Right atrium auricular region (tissue), 2 donors: ENCODE measurements around the gene ELMOD3. TPM values are rescaled to one million over a fixed set of nuclear protein-coding genes. Genes with fewer than 3 reads are reported as not detected.
"Not testable (repeated sequence)": the region's sequence is repeated elsewhere in the genome, so short reads cannot be mapped to it uniquely, and the experiment has no call there.

Experiments
- DNase-seq: peaks from one replicate; pipeline ENCODE4 v3.0.0-alpha.2; 2019; ENCODE audit warnings: low spot score
- H3K27ac ChIP-seq, 2 donors: fragments of 200-600 bp; sonication (generic); 1 replicate in 1 of 2; 2 replicates in 1 of 2; pipeline ENCODE4 v1.5.1; 2016 to 2019
- H3K27me3 ChIP-seq, 2 donors: fragments of 200-600 bp; sonication (generic); one replicate each; pipeline versions ENCODE4 v1.5.1 to v1.6.0; 2017 to 2019
- H3K36me3 ChIP-seq: fragments of 200-600 bp; sonication (generic); one replicate; pipeline ENCODE4 v1.5.1; 2016
- H3K4me1 ChIP-seq, 2 donors: fragments of 200-600 bp; sonication (generic); one replicate each; pipeline versions ENCODE4 v1.5.1 to v1.6.0; 2017 to 2019
- H3K4me3 ChIP-seq, 2 donors: fragments of 200-600 bp; sonication (generic); 1 replicate in 1 of 2; 2 replicates in 1 of 2; pipeline ENCODE4 v1.5.1; 2017 to 2019; ENCODE audit warnings: mild to moderate bottlenecking in 1 of 2, moderate library complexity in 1 of 2
- H3K9me3 ChIP-seq, 2 donors: fragments of 200-600 bp; sonication (generic); one replicate each; pipeline ENCODE4 v1.5.1; 2019
- total RNA-seq, 2 donors: library from RNA; depleted of rRNA; stranded (reverse); fragments of >200 nt; gene quantifications; one replicate each; pipeline ENCODE4 v1.1.0, GENCODE V29; 2016
- TF ChIP-seq, protein P1 (sequence below), 2 donors: fragments of 200-600 bp; sonication (generic); IDR thresholded peaks; one replicate each; pipeline ENCODE4 v1.5.1; 2019; ENCODE audit warnings: antibody characterized with exemption in 2 of 2

ELMOD3 gene
- total RNA-seq, 2 donors from 2014 or later: 8.4 to 11.1 TPM

DNA sequence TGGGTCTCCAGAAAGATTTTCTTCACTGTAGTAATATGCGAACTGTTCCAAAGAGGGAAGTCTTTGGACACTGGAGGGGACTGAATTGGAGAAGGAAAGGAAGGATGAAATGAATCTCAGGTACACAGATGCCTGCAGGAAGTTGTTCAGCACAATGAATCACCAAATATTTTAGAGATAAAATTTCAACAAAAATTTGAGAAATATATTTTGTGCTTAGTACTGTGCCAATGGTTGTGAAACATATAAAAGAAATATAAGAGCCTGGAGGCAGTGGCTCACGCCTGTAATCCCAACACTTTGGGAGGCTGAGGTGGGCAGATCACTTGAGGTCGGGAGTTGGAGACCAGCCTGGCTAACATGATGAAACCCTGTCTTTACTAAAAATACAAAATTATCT, 3.2 kb downstream of the ELMOD3 start:
- no peak overlapping the region for H3K27ac ChIP-seq
- no peak for DNase-seq
- H3K27me3 ChIP-seq: no peaks in the 10 kb centered on the region
- TF ChIP-seq, protein P1, sequence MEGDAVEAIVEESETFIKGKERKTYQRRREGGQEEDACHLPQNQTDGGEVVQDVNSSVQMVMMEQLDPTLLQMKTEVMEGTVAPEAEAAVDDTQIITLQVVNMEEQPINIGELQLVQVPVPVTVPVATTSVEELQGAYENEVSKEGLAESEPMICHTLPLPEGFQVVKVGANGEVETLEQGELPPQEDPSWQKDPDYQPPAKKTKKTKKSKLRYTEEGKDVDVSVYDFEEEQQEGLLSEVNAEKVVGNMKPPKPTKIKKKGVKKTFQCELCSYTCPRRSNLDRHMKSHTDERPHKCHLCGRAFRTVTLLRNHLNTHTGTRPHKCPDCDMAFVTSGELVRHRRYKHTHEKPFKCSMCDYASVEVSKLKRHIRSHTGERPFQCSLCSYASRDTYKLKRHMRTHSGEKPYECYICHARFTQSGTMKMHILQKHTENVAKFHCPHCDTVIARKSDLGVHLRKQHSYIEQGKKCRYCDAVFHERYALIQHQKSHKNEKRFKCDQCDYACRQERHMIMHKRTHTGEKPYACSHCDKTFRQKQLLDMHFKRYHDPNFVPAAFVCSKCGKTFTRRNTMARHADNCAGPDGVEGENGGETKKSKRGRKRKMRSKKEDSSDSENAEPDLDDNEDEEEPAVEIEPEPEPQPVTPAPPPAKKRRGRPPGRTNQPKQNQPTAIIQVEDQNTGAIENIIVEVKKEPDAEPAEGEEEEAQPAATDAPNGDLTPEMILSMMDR (IDR thresholded peaks at IDR 0.05): no peak
- peaks cover 23% of the 10 kb centered on the region for H3K36me3 ChIP-seq
- no peak overlapping the region for H3K4me3 ChIP-seq
- H3K9me3 ChIP-seq: no peaks in the 10 kb centered on the region
- H3K4me1 ChIP-seq: peaks cover 0 to 23% of the 10 kb centered on the region in 2 donors

DNA sequence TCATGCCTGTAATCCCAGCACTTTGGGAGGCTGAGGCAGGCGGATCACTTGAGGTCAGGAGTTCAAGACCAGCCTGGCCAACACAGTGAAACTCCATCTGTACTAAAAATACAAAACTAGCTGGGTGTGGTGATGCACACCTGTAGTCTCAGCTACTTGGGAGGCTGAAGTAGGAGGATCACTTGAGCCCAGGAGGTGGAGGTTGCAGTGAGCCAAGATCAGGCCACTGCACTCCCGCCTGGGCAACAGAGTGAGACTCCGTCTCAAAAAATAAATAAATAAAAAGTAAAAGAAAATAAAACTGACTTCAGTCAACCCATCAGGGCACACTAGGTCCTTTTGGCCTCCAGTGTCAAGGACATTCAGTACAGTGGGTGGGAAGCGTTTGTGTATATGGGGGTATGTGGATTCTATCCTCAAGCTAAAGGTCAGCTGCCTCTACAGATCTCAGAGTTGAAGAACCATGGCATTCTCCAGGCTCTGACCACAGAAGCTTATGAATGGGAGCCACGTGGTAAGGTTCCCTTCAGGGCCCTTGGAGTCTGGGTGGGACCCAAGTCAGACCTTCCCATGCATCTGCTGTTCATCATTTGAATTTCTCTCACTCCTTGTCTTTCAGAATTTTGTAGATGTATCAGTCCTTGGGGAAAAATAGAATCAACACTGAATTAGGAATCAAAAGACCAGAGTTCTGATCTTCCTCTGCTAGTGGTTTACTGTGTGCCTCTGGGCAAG, 8.3 kb downstream of the ELMOD3 start:
- not testable (repeated sequence) for H3K27ac ChIP-seq, H3K27me3 ChIP-seq, DNase-seq, H3K9me3 ChIP-seq, H3K4me3 ChIP-seq, H3K4me1 ChIP-seq
- H3K36me3 ChIP-seq: peaks cover 30% of the 10 kb centered on the region

DNA sequence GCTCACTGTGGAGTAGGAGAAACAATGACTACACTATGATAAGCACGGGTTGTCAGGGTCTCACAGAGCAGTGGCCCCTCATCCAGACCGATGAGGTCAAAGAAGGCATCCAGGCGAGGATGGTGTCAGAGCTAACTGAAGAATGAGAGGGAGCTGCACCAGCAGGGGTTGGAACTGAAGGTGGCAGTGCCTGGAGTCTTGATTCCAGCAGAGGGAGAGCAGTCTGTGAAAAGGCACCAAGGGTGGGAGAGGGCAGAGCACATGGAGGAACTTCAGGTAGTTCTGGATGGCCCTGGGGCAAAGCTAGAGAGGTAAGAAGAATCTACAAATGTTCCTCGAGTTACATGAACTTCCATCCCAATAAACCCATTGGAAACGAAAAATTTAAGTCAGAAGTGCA, 12.6 kb downstream of the ELMOD3 start:
- Histone ChIP-seq H3K36me3 (peaks cover 23% of the 10 kb centered on the region), H3K27ac (no peak overlapping the region), H3K4me1 (no peaks in the 10 kb centered on the region), H3K9me3 (no peaks in the 10 kb centered on the region), H3K4me3 (no peak overlapping the region), H3K27me3 (no peaks in the 10 kb centered on the region)
- TF ChIP-seq, protein P1 (IDR thresholded peaks at IDR 0.05): no peak
- DNase-seq: no peak

DNA sequence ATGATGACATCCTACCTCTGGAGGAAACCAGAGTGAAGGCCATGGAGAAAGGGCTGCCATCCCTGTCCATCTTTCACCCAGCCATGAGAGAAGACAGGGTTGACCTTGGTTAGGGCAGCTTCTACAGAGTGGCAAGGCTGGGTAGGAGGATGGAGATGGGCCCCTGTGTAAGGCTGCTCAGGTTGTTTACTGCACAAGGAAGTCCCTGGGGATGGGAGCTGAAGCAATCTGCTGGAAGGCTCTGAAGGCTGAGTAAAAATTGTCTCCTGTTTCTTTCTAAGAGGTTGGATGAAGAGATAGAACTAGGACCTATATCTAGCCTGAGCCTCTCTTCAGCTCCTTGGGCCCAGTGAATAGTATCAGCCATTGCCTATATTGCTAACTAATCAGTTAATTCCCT, 14.4 kb downstream of the ELMOD3 start:
- DNase-seq: no peak
- Histone ChIP-seq H3K27me3 (no peaks in the 10 kb centered on the region), H3K4me1 (no peaks in the 10 kb centered on the region), H3K9me3 (no peaks in the 10 kb centered on the region), H3K4me3 (no peak overlapping the region), H3K27ac (no peak overlapping the region), H3K36me3 (peaks cover 18% of the 10 kb centered on the region)
- TF ChIP-seq, protein P1 (IDR thresholded peaks at IDR 0.05): no peak

DNA sequence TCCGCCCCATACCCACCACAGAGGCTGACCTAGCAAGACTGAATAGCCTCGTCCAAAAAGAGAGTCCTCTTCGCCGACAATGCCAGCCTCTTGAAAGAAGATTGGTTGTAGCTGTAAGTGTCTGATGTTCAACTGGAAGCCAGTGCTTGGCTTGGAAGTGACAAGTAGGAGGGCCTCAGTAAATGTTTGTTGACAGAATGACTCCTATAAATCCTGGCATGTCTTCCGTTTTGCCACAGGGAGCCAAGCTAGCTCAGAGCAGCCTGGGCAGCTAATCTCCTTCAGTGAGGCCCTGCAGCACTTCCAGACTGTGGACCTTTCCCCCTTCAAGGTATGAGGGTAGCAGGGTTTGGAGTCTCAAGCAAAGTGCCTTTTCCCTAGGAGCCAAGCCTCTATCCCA, 14.9 kb downstream of the ELMOD3 start:
- TF ChIP-seq, protein P1 (IDR thresholded peaks at IDR 0.05): no peak
- Histone ChIP-seq H3K27ac (no peak overlapping the region), H3K36me3 (peaks cover 18% of the 10 kb centered on the region), H3K4me1 (no peaks in the 10 kb centered on the region), H3K27me3 (no peaks in the 10 kb centered on the region), H3K4me3 (no peak overlapping the region), H3K9me3 (no peaks in the 10 kb centered on the region)
- no peak for DNase-seq

DNA sequence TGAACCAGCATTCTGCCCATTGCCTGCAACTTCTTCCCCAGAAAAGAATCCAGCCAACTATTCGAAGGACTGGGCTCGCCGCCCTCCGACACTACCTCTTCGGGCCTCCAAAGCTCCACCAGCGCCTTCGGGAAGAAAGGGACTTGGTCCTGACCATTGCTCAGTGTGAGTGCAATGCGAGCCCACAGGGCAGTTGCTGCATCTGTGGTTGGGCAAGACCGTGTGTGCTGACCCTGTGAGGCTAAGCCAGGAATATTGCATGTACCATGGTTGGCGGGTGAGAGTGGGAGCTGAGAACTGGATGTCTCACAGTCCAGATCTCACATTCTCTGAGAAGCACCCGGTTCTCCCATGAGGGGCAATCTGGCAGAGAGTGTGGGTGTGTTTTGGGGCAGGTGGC, 16.5 kb downstream of the ELMOD3 start:
- no peaks in the 10 kb centered on the region for H3K4me1 ChIP-seq
- H3K27me3 ChIP-seq: no peaks in the 10 kb centered on the region
- no peaks in the 10 kb centered on the region for H3K9me3 ChIP-seq
- TF ChIP-seq, protein P1 (IDR thresholded peaks at IDR 0.05): no peak
- H3K4me3 ChIP-seq: no peak overlapping the region
- no peak overlapping the region for H3K27ac ChIP-seq
- H3K36me3 ChIP-seq: peaks cover 18% of the 10 kb centered on the region
- DNase-seq: no peak
